KMS-11 (cell line): ENCODE data around the gene TTLL11.

Source experiments
- H2AFZ ChIP-seq: fragments of 200-600 bp; sonication (generic); 2 replicates; pipeline ENCODE4 v1.6.1; 2016; ENCODE audit warnings: antibody characterized with exemption, mixed run types, low read depth
- H3K27ac ChIP-seq: fragments of 200-600 bp; sonication (generic); 2 replicates; pipeline ENCODE4 v1.6.1; 2016; ENCODE audit warnings: mild to moderate bottlenecking, mixed run types
- H3K27me3 ChIP-seq: fragments of 200-600 bp; sonication (generic); 2 replicates; pipeline ENCODE4 v1.6.1; 2017; ENCODE audit warnings: mild to moderate bottlenecking, low read depth, mixed run types, moderate library complexity; ENCODE audit not compliant: insufficient read depth
- H3K36me3 ChIP-seq: fragments of 200-600 bp; sonication (generic); 2 replicates; pipeline ENCODE4 v1.6.1; 2017; ENCODE audit warnings: mild to moderate bottlenecking, mixed run types; ENCODE audit not compliant: insufficient read depth
- H3K4me1 ChIP-seq: fragments of 200-600 bp; sonication (generic); 2 replicates; pipeline ENCODE4 v1.6.1; 2016; ENCODE audit warnings: mild to moderate bottlenecking, low read depth, mixed run types; ENCODE audit not compliant: poor library complexity, severe bottlenecking
- H3K4me2 ChIP-seq: fragments of 200-600 bp; sonication (generic); 2 replicates; pipeline ENCODE4 v1.7.0; 2016; ENCODE audit warnings: mild to moderate bottlenecking, mixed run types
- H3K4me3 ChIP-seq: fragments of 200-600 bp; sonication (generic); IDR thresholded peaks from 2 replicates; pipeline ENCODE4 v1.6.1; 2017; ENCODE audit warnings: low read depth, low read length, mixed read lengths; ENCODE audit not compliant: insufficient read depth
- H3K79me2 ChIP-seq: fragments of 200-600 bp; sonication (generic); 2 replicates; pipeline ENCODE4 v1.6.1; 2016; ENCODE audit warnings: low read depth, mixed run types; ENCODE audit not compliant: insufficient read depth
- H3K9ac ChIP-seq: fragments of 200-600 bp; sonication (generic); 2 replicates; pipeline ENCODE4 v1.6.1; 2016; ENCODE audit warnings: mild to moderate bottlenecking, mixed run types
- H4K20me1 ChIP-seq: fragments of 200-600 bp; sonication (generic); 2 replicates; pipeline ENCODE4 v1.6.1; 2016; ENCODE audit warnings: mild to moderate bottlenecking, mixed run types; ENCODE audit not compliant: insufficient read depth
- TF ChIP-seq, protein P1 (sequence below): fragments of 200-600 bp; sonication (generic); conservative IDR thresholded peaks from 2 replicates; pipeline ENCODE4 v1.6.1; 2017; ENCODE audit warnings: low read depth, mild to moderate bottlenecking, antibody characterized with exemption, low read length, moderate library complexity, mixed read lengths

The TTLL11 gene

DNA sequence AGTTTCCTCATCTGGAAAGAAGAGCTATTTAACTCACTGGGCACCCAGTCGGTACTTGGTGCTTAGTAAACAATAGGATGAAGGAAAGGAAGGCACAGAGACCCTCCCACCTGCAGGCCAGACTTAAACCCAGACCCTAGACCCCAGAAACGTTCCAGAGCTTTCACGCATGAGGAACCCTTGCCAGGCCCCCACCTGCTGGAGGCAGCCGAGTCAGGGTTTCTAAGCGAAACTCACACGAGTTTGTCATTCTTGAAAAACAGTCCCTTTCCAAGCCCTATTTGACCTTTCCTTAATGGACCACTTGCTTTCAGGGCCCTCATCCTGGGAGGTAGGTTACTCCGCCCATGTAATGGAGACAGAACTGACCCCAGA lies 35.8 kb upstream of the TTLL11 start:
- Histone ChIP-seq H3K4me1 (no peaks in the 10 kb centered on the region), H4K20me1 (no peaks in the 10 kb centered on the region), H3K27me3 (no peaks in the 10 kb centered on the region), H3K9ac (no peak overlapping the region), H3K4me2 (no peak overlapping the region), H3K36me3 (no peaks in the 10 kb centered on the region), H3K4me3 (no peak overlapping the region), H3K27ac (no peak overlapping the region), H3K79me2 (no peaks in the 10 kb centered on the region), H2AFZ (no peak overlapping the region)
- TF ChIP-seq, protein P1, sequence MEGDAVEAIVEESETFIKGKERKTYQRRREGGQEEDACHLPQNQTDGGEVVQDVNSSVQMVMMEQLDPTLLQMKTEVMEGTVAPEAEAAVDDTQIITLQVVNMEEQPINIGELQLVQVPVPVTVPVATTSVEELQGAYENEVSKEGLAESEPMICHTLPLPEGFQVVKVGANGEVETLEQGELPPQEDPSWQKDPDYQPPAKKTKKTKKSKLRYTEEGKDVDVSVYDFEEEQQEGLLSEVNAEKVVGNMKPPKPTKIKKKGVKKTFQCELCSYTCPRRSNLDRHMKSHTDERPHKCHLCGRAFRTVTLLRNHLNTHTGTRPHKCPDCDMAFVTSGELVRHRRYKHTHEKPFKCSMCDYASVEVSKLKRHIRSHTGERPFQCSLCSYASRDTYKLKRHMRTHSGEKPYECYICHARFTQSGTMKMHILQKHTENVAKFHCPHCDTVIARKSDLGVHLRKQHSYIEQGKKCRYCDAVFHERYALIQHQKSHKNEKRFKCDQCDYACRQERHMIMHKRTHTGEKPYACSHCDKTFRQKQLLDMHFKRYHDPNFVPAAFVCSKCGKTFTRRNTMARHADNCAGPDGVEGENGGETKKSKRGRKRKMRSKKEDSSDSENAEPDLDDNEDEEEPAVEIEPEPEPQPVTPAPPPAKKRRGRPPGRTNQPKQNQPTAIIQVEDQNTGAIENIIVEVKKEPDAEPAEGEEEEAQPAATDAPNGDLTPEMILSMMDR = no peak

DNA sequence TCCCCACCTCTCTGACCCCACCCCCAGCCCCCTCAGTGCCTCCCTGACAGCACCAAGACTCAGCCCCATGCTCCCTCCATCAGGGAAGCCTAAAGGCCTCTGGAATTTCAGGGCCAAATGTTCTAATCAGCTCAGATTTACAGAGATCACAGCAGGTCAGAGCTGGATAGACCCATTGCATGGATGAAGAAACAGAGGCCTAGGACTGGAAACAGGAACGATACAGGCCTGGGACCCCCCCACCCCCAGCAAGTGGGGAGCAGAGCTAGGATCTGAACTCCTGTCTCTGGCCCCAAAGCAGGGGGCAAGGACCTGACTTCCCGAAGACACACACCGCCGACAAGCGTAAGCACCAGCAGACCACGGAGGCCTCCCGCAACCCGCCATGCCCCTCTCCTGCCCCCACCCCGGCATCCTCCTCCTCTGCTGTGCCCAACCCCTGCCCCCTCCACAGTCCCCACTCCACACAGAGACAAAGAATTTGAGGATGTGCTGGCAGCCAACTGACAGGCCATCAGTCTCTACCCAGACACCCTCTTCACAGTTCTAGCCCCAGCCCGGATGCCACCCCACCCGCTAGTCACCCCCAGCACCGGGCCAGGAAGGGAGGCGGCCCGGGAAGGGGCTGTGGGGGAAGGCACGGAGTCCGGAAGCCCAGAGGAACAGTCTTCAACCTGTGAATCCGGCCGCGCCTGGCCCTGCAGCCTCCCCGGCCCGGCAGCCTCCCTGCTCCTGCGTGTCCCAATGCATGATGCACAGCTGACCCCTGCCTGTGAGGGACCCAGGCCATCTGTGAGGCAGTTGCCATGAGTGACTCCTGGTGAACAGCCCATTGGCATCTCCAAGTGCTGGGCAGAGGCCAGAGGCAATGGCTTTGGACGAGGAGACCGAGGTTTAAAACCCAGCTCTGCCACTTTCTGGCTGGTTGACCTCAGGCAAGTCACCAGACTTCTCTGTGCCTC lies 35.2 kb upstream of the TTLL11 start:
- Histone ChIP-seq H3K4me1 (no peaks in the 10 kb centered on the region), H4K20me1 (no peaks in the 10 kb centered on the region), H3K27me3 (no peaks in the 10 kb centered on the region), H3K9ac (no peak overlapping the region), H3K4me3 (no peak overlapping the region), H3K79me2 (no peaks in the 10 kb centered on the region), H3K27ac (no peak overlapping the region), H3K36me3 (no peaks in the 10 kb centered on the region), H3K4me2 (no peak overlapping the region), H2AFZ (no peak overlapping the region)
- TF ChIP-seq, protein P1 = no peak

DNA sequence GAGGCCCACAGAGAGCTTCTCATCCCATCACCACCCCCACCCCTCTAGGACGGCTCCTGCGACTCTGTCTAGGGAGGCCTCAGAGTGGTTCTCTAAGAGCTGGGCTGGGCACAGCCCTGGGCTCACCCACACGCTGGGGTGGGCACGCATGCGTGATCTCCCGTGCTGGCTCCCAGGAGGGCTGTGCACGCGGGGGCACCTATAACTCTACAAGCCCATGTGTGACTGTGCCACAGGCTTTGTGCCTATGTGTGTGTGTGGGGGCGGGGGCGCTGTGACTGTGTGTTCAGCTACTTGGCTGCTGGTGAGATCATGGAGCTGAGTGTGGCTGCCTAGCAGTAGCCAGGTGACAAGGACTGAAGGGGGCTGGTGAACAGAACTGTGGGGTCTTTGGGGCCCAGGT lies 34.3 kb upstream of the TTLL11 start:
- no peak overlapping the region for H3K4me2 ChIP-seq
- no peaks in the 10 kb centered on the region for H3K4me1 ChIP-seq
- no peak overlapping the region for H3K9ac ChIP-seq
- H4K20me1 ChIP-seq = no peaks in the 10 kb centered on the region
- no peak overlapping the region for H3K4me3 ChIP-seq
- no peaks in the 10 kb centered on the region for H3K27me3 ChIP-seq
- TF ChIP-seq, protein P1 = no peak
- no peak overlapping the region for H2AFZ ChIP-seq
- no peaks in the 10 kb centered on the region for H3K36me3 ChIP-seq
- H3K27ac ChIP-seq = no peak overlapping the region
- no peaks in the 10 kb centered on the region for H3K79me2 ChIP-seq

DNA sequence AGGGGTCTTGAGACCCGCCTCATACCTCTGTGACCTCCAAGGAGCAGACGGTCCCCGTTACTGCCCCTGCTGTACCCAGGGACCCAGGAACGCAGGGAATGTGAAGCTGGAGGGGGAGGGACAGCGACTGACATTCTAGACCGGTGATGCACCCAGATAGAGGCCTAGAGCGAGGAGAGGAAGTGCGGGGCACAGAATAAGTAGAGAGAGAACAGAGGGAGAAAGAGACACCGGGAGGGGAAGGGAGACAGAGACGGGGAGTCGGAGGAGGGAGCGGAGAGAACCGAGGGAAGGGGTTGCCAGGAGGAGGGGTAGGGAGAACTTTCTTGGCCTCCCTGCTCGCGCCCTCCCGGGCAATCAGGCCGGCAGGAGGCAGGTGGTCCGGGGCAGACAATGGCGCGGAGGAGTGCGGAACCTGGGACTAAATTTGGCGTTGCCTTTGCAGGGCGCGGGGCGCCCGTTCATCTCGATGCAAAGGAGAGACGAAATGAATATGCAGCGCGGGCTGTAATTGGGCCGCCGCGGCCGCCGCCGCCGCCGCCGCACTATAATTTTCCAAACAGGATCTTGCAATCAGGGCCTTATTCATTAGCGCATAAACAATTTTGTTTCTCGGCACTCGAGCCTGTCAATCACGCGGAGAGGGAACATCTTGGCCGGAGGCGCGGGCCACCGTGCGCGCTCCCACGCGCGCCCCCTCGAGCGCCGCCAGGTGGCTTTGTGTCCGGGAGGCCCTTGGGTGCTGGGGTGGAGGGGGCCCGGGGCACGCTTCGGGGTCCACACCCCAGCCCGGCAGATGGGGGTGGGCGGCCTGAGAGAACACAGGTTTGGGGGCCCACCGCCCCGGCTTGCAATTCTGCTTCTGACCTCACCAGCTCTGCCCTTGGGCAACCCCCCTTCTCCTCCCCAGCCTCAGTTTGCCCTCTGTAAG lies 33.5 kb upstream of the TTLL11 start:
- Histone ChIP-seq H3K4me3 (no peak overlapping the region), H3K4me2 (no peak overlapping the region), H4K20me1 (no peaks in the 10 kb centered on the region), H3K79me2 (no peaks in the 10 kb centered on the region), H2AFZ (no peak overlapping the region), H3K36me3 (no peaks in the 10 kb centered on the region), H3K4me1 (no peaks in the 10 kb centered on the region), H3K27me3 (no peaks in the 10 kb centered on the region), H3K27ac (no peak overlapping the region), H3K9ac (no peak overlapping the region)
- TF ChIP-seq, protein P1 = no peak
